MM.1S (cell line): Measurements from ENCODE around the gene UNC119.

Experiments used
- DNase-seq: peaks from one replicate; pipeline ENCODE4 v3.0.0-alpha.2; 2015
- H2AFZ ChIP-seq: fragments of 300-600 bp; sonication (generic); 2 replicates; pipeline ENCODE4 v1.6.0; 2016; ENCODE audit warnings: antibody characterized with exemption, low read length
- H3F3A ChIP-seq: fragments of 300-600 bp; sonication (generic); 2 replicates; pipeline ENCODE4 v1.6.1; 2016; ENCODE audit warnings: mild to moderate bottlenecking, antibody characterized with exemption, low read length, moderate library complexity, mixed read lengths; ENCODE audit not compliant: insufficient read depth
- H3K27ac ChIP-seq: fragments of 300-600 bp; sonication (generic); 2 replicates; pipeline ENCODE4 v1.5.1; 2016; ENCODE audit warnings: mild to moderate bottlenecking, low read length
- H3K27me3 ChIP-seq: fragments of 300-600 bp; sonication (generic); replicated peaks from 2 replicates; pipeline ENCODE4 v1.6.0; 2016; ENCODE audit warnings: low read length; ENCODE audit not compliant: insufficient read depth
- H3K36me3 ChIP-seq: fragments of 300-600 bp; sonication (generic); replicated peaks from 2 replicates; pipeline ENCODE4 v1.6.1; 2016; ENCODE audit warnings: mild to moderate bottlenecking, low read length, mixed read lengths; ENCODE audit not compliant: insufficient read depth
- H3K4me1 ChIP-seq: fragments of 300-600 bp; sonication (generic); 2 replicates; pipeline ENCODE4 v1.6.1; 2016; ENCODE audit warnings: low read length, mixed read lengths
- H3K4me2 ChIP-seq: fragments of 300-600 bp; sonication (generic); 2 replicates; pipeline ENCODE4 v1.6.0; 2016; ENCODE audit warnings: low read depth, low read length
- H3K4me3 ChIP-seq: fragments of 300-600 bp; sonication (generic); 2 replicates; pipeline ENCODE4 v1.5.1; 2016; ENCODE audit warnings: low read length, mixed read lengths
- H3K79me2 ChIP-seq: fragments of 300-600 bp; sonication (generic); 2 replicates; pipeline ENCODE4 v1.6.1; 2016; ENCODE audit warnings: mixed run types, low read length, mixed read lengths
- H3K9ac ChIP-seq: fragments of 300-600 bp; sonication (generic); 2 replicates; pipeline ENCODE4 v1.6.1; 2016; ENCODE audit warnings: low read length, mixed read lengths
- H3K9me2 ChIP-seq: fragments of 300-600 bp; sonication (generic); replicated peaks from 2 replicates; pipeline ENCODE4 v1.6.1; 2016; ENCODE audit warnings: mild to moderate bottlenecking, low read length, mixed read lengths; ENCODE audit not compliant: insufficient read depth
- H3K9me3 ChIP-seq: fragments of 300-600 bp; sonication (generic); replicated peaks from 2 replicates; pipeline ENCODE4 v1.6.1; 2016; ENCODE audit warnings: mild to moderate bottlenecking, low read length, mixed read lengths; ENCODE audit not compliant: insufficient read depth
- H4K20me1 ChIP-seq: fragments of 300-600 bp; sonication (generic); 2 replicates; pipeline ENCODE4 v1.6.1; 2016; ENCODE audit warnings: mild to moderate bottlenecking, low read length, moderate library complexity, mixed read lengths; ENCODE audit not compliant: insufficient read depth
- CTCF ChIP-seq: fragments of 300-600 bp; sonication (generic); IDR thresholded peaks from 2 replicates; pipeline ENCODE4 v1.5.1; 2016; ENCODE audit warnings: antibody characterized with exemption, low read length, mixed read lengths
- EZH2 ChIP-seq: fragments of 300-600 bp; sonication (generic); optimal IDR thresholded peaks from 2 replicates; pipeline ENCODE3; 2017; ENCODE audit warnings: low read depth, mild to moderate bottlenecking, antibody characterized with exemption, low read length, mixed read lengths
- EZH2phosphoT487 ChIP-seq: fragments of 300-600 bp; sonication (generic); IDR thresholded peaks from 2 replicates; pipeline ENCODE4 v1.6.1; 2018; ENCODE audit warnings: antibody characterized with exemption, low read length

Gene UNC119

GRCh38 chr17:28538296-28538895 is 14.0 kb downstream of the UNC119 start:
- Histone ChIP-seq H3F3A (0 out of 2 replicates have a peak, but pooled peaks cover 7% of the 10 kb centered on the region), H3K36me3 (no peaks in the 10 kb centered on the region), H3K9me2 (no peaks in the 10 kb centered on the region), H3K4me1 (peaks cover 21% of the 10 kb centered on the region), H3K27me3 (peaks cover 77% of the 10 kb centered on the region), H3K9ac (no peak overlapping the region), H3K27ac (no peak overlapping the region), H3K79me2 (no peaks in the 10 kb centered on the region), H4K20me1 (0 out of 2 replicates have a peak, but pooled peaks cover 2% of the 10 kb centered on the region), H3K4me3 (peak overlapping the region; percentile 30; the same call in 1 of the 2 replicates), H3K9me3 (no peaks in the 10 kb centered on the region), H2AFZ (no peak overlapping the region), H3K4me2 (peak overlapping the region; percentile 63; the same call in 1 of the 2 replicates)
- peak; percentile 67 for DNase-seq
- TF ChIP-seq EZH2 = no peak
- no peak for TF ChIP-seq EZH2phosphoT487
- TF ChIP-seq CTCF = no peak

- Histone ChIP-seq H2AFZ (no peak overlapping the region), H3K9ac (no peak overlapping the region), H3K27me3 (peaks cover 89% of the 10 kb centered on the region), H3K27ac (no peak overlapping the region), H4K20me1 (0 out of 2 replicates have a peak, but pooled peaks cover 2% of the 10 kb centered on the region), H3K9me2 (no peaks in the 10 kb centered on the region), H3K36me3 (no peaks in the 10 kb centered on the region), H3F3A (0 out of 2 replicates have a peak, but pooled peaks cover 7% of the 10 kb centered on the region), H3K4me3 (no peak overlapping the region), H3K9me3 (no peaks in the 10 kb centered on the region), H3K4me1 (peaks cover 21% of the 10 kb centered on the region), H3K4me2 (no peak overlapping the region), H3K79me2 (no peaks in the 10 kb centered on the region)
- no peak for TF ChIP-seq EZH2
- DNase-seq = no peak
Observed at GRCh38 chr17:28537219-28537610, 15.2 kb downstream of the UNC119 start.

- no peak overlapping the region for H3K9ac ChIP-seq
- no peak overlapping the region for H3K4me2 ChIP-seq
- H2AFZ ChIP-seq = no peak overlapping the region
- no peak for DNase-seq
- TF ChIP-seq CTCF (no peak), EZH2phosphoT487 (no peak), EZH2 (no peak)
- no peaks in the 10 kb centered on the region for H3K36me3 ChIP-seq
- peaks cover 93% of the 10 kb centered on the region for H3K27me3 ChIP-seq
- 0 out of 2 replicates have a peak, but pooled peaks cover 7% of the 10 kb centered on the region for H3F3A ChIP-seq
- no peaks in the 10 kb centered on the region for H3K79me2 ChIP-seq
- H3K9me3 ChIP-seq = no peaks in the 10 kb centered on the region
- H3K9me2 ChIP-seq = no peaks in the 10 kb centered on the region
- H3K4me1 ChIP-seq = peaks cover 21% of the 10 kb centered on the region
- no peak overlapping the region for H3K4me3 ChIP-seq
- H4K20me1 ChIP-seq = 0 out of 2 replicates have a peak, but pooled peaks cover 2% of the 10 kb centered on the region
- H3K27ac ChIP-seq = no peak overlapping the region
Observed at GRCh38 chr17:28536532-28537218, 15.7 kb downstream of the UNC119 start.
